GM23338 (cell line): ENCODE measurements around the gene MBOAT7. TPM values are rescaled to one million over a fixed set of nuclear protein-coding genes. Genes with fewer than 3 reads are reported as not detected.

Source experiments
- ATAC-seq: fragments of 200-7000 bp; cut with Tn5 transposase; 3 replicates; pipeline ENCODE4 v1.9.1; 2020
- DNase-seq: peaks from one replicate; pipeline ENCODE4 v3.0.0-alpha.2; 2015; ENCODE audit warnings: low spot score
- H2AFZ ChIP-seq: fragments of 200-600 bp; sonication (generic); 2 replicates; pipeline ENCODE4 v1.8.0; 2016; ENCODE audit warnings: antibody characterized with exemption, mild to moderate bottlenecking, moderate library complexity
- H3F3A ChIP-seq: fragments of 200-600 bp; sonication (generic); replicated peaks from 2 replicates; pipeline ENCODE4 v1.8.0; 2017; ENCODE audit warnings: antibody characterized with exemption, mixed run types, low read depth
- H3K27ac ChIP-seq: fragments of 200-600 bp; sonication (generic); 2 replicates; pipeline ENCODE4 v1.6.1; 2016; ENCODE audit warnings: low read depth
- H3K27me3 ChIP-seq: fragments of 200-600 bp; sonication (generic); 2 replicates; pipeline ENCODE4 v1.8.0; 2016; ENCODE audit warnings: mild to moderate bottlenecking, mixed run types, moderate library complexity; ENCODE audit not compliant: insufficient read depth
- H3K36me3 ChIP-seq: fragments of 200-600 bp; sonication (generic); 2 replicates; pipeline ENCODE4 v1.8.0; 2016; ENCODE audit warnings: mild to moderate bottlenecking; ENCODE audit not compliant: insufficient read depth
- H3K4me1 ChIP-seq: fragments of 200-600 bp; sonication (generic); 2 replicates; pipeline ENCODE4 v1.8.0; 2016; ENCODE audit warnings: mild to moderate bottlenecking, moderate library complexity; ENCODE audit not compliant: insufficient read depth
- H3K4me2 ChIP-seq: fragments of 200-600 bp; sonication (generic); 2 replicates; pipeline ENCODE4 v1.7.1; 2017; ENCODE audit warnings: mixed run types
- H3K4me3 ChIP-seq: fragments of 200-600 bp; sonication (generic); 2 replicates; pipeline ENCODE4 v1.6.1; 2016; ENCODE audit warnings: mixed run types
- H3K79me2 ChIP-seq: fragments of 200-600 bp; sonication (generic); replicated peaks from 2 replicates; pipeline ENCODE4 v1.8.0; 2017; ENCODE audit warnings: mild to moderate bottlenecking; ENCODE audit not compliant: insufficient read depth
- H3K9me2 ChIP-seq: fragments of 200-600 bp; sonication (generic); 2 replicates; pipeline ENCODE4 v1.8.0; 2017; ENCODE audit not compliant: insufficient read depth
- H4K20me1 ChIP-seq: fragments of 200-600 bp; sonication (generic); replicated peaks from 2 replicates; pipeline ENCODE4 v1.8.0; 2017; ENCODE audit warnings: mild to moderate bottlenecking; ENCODE audit not compliant: insufficient read depth
- H3K27ac Mint-ChIP-seq: 2 replicates; pipeline ENCODE4 v1.8.0; 2020; ENCODE audit warnings: inconsistent platforms, mild to moderate bottlenecking, moderate library complexity, mixed read lengths
- H3K27me3 Mint-ChIP-seq: 3 replicates; pipeline ENCODE4 v1.8.0; 2022; ENCODE audit warnings: low read depth, mild to moderate bottlenecking, moderate library complexity, mixed read lengths, inconsistent platforms; ENCODE audit not compliant: insufficient read depth, poor library complexity
- H3K36me3 Mint-ChIP-seq: 3 replicates; pipeline ENCODE4 v1.8.0; 2021; ENCODE audit warnings: low read depth, mild to moderate bottlenecking, inconsistent platforms, moderate library complexity, mixed read lengths
- H3K4me1 Mint-ChIP-seq: 3 replicates; pipeline ENCODE4 v1.8.0; 2020; ENCODE audit warnings: mild to moderate bottlenecking, inconsistent platforms, mixed read lengths
- H3K4me3 Mint-ChIP-seq: 3 replicates; pipeline ENCODE4 v1.8.0; 2021; ENCODE audit warnings: moderate library complexity, mild to moderate bottlenecking, inconsistent platforms, mixed read lengths
- H3K9me3 Mint-ChIP-seq: 3 replicates; pipeline ENCODE4 v1.8.0; 2020; ENCODE audit warnings: moderate library complexity, mild to moderate bottlenecking, inconsistent platforms, mixed read lengths
- CREB1 ChIP-seq: fragments of 250-450 bp; sonication (Bioruptor Pico); IDR thresholded peaks from 2 replicates; pipeline ENCODE4 v1.5.0; 2020; ENCODE audit warnings: low read depth, mild to moderate bottlenecking, moderate library complexity
- ETS1 ChIP-seq: IDR thresholded peaks from 2 replicates; pipeline ENCODE4 v1.6.1; 2016; ENCODE audit warnings: antibody characterized with exemption
- EZH2phosphoT487 ChIP-seq: fragments of 200-600 bp; sonication (generic); IDR thresholded peaks from one replicate; pipeline ENCODE4 v1.8.1; 2018; ENCODE audit warnings: antibody characterized with exemption; ENCODE audit not compliant: unreplicated experiment
- JUNB ChIP-seq: IDR thresholded peaks from one replicate; pipeline ENCODE4 v1.6.1; 2016; ENCODE audit warnings: antibody characterized with exemption; ENCODE audit not compliant: unreplicated experiment
- NANOG ChIP-seq: IDR thresholded peaks from 2 replicates; pipeline ENCODE4 v1.6.1; 2016; ENCODE audit warnings: antibody characterized with exemption, borderline replicate concordance
- POLR2AphosphoS5 ChIP-seq: IDR thresholded peaks from 2 replicates; pipeline ENCODE4 v1.6.1; 2016; ENCODE audit warnings: antibody characterized with exemption, low read depth
- REST ChIP-seq: IDR thresholded peaks from one replicate; pipeline ENCODE4 v1.6.1; 2018; ENCODE audit warnings: antibody characterized with exemption; ENCODE audit not compliant: unreplicated experiment
- STAT1 ChIP-seq: IDR thresholded peaks from one replicate; pipeline ENCODE4 v1.6.1; 2016; ENCODE audit warnings: antibody characterized with exemption; ENCODE audit not compliant: unreplicated experiment
- ZNF331 ChIP-seq: fragments of 250-450 bp; sonication (Bioruptor Pico); IDR thresholded peaks from 2 replicates; pipeline ENCODE4 v1.5.0; 2020; ENCODE audit warnings: low read depth, mild to moderate bottlenecking, moderate library complexity
- ZNF462 ChIP-seq: fragments of 250-450 bp; sonication (Bioruptor Pico); IDR thresholded peaks from 2 replicates; pipeline ENCODE4 v1.5.0; 2020; ENCODE audit warnings: mild to moderate bottlenecking, moderate library complexity
- polyA plus RNA-seq: library from polyadenylated mRNA; unstranded; fragments of >200 nt; fragmentation: Nextera tagmentation; extraction: Ambion mirVana; gene quantifications from 2 replicates; pipeline ENCODE4 v1.2.1, GENCODE V29; 2016
- total RNA-seq: library from RNA; depleted of rRNA; stranded (reverse); fragments of >200 nt; shearing (Covaris generic); gene quantifications from 2 replicates; pipeline ENCODE4 v1.2.3, GENCODE V29; 2014

Gene MBOAT7
- total and polyA plus RNA-seq, 2 experiments from 2014 or later, result 77.8 to 184 TPM

GRCh38 chr19:54204767-54205468 lies 15.5 kb upstream of the MBOAT7 start:
- Histone ChIP-seq H3K27ac (peak overlapping the region; percentile 88), H3K27me3 (no peaks in the 10 kb centered on the region), H3K79me2 (peaks cover 65% of the 10 kb centered on the region), H3K4me3 (peak overlapping the region; percentile 89; the same call in 1 of the 2 replicates), H3K4me2 (peak overlapping the region; percentile 45; the same call in 1 of the 2 replicates), H3K9me2 (no peaks in the 10 kb centered on the region), H3K36me3 (peaks cover 57% of the 10 kb centered on the region), H3F3A (peaks cover 74% of the 10 kb centered on the region), H2AFZ (no peak overlapping the region), H3K4me1 (peaks cover 40% of the 10 kb centered on the region), H4K20me1 (peaks cover 67% of the 10 kb centered on the region)
- ATAC-seq (no peak), DNase-seq (no peak)
- peak overlapping the region; percentile 96; the same call in 2 of the 3 replicates for H3K4me3 Mint-ChIP-seq
- H3K9me3 Mint-ChIP-seq, result peaks cover 4% of the 10 kb centered on the region
- TF ChIP-seq POLR2AphosphoS5, result 0 out of 2 replicates have a peak, but pooled peaks have one; percentile 17
- TF ChIP-seq JUNB, result no peak
- peaks cover 69% of the 10 kb centered on the region for H3K27me3 Mint-ChIP-seq
- peaks cover 83% of the 10 kb centered on the region for H3K36me3 Mint-ChIP-seq
- peak overlapping the region; percentile 65 for H3K27ac Mint-ChIP-seq
- H3K4me1 Mint-ChIP-seq, result peaks cover 60% of the 10 kb centered on the region

- H3F3A ChIP-seq, result peaks cover 68% of the 10 kb centered on the region
- Mint-ChIP-seq H3K36me3 (peaks cover 79% of the 10 kb centered on the region), H3K27me3 (peaks cover 54% of the 10 kb centered on the region), H3K27ac (peak overlapping the region; percentile 100), H3K4me1 (peaks cover 55% of the 10 kb centered on the region), H3K4me3 (peak overlapping the region; percentile 96), H3K9me3 (peaks cover 4% of the 10 kb centered on the region)
- H3K4me1 ChIP-seq, result peaks cover 40% of the 10 kb centered on the region
- H3K4me2 ChIP-seq, result peak overlapping the region; percentile 100
- DNase-seq (no peak), ATAC-seq (no peak)
- H2AFZ ChIP-seq, result no peak overlapping the region
- peak overlapping the region; percentile 89 for H3K4me3 ChIP-seq
- no peaks in the 10 kb centered on the region for H3K27me3 ChIP-seq
- H3K79me2 ChIP-seq, result peaks cover 66% of the 10 kb centered on the region
- no peaks in the 10 kb centered on the region for H3K9me2 ChIP-seq
- H3K27ac ChIP-seq, result peak overlapping the region; percentile 88
- peaks cover 57% of the 10 kb centered on the region for H3K36me3 ChIP-seq
- peaks cover 67% of the 10 kb centered on the region for H4K20me1 ChIP-seq
- TF ChIP-seq NANOG (no peak), ZNF462 (no peak), POLR2AphosphoS5 (no peak), ZNF331 (CRISPR knock-in tag) (no peak), STAT1 (no peak), CREB1 (CRISPR knock-in tag) (no peak), JUNB (no peak), EZH2phosphoT487 (no peak), ETS1 (no peak), REST (no peak)
Observed at GRCh38 chr19:54203151-54203611, 13.8 kb upstream of the MBOAT7 start.
